Smooth muscle cell of the umbilical artery (primary cell): ENCODE results near the gene TEX52. TPM values are rescaled to one million over a fixed set of nuclear protein-coding genes. Genes with fewer than 3 reads are reported as not detected.

Experiments used
- total RNA-seq: library from RNA; depleted of rRNA; stranded (reverse); fragments of >200 nt; gene quantifications from 2 replicates; pipeline ENCODE4 v1.2.3, GENCODE V29; 2014

Gene TEX52
- not detected in 2 replicates for total RNA-seq

DNA sequence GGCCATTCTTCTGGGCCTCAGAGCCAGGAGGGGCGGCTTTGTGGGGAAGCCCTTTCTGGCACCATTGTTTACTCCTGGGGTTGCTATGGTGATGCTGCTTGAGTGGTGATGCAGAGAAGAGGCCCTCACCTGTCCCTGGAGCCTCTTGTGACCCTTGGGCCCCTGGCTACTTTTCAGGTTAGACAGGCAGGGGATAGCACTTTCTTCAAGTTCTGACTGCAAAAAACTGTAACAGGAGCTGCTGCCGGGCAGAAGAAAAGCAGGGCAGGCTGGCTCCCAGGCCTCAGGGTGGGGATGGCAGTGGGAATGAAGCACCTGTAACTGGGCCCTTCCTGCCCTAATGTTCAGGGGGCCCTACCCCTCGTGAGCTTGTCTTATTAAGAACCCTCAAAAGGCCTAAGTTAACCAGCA, at the start of gene TEX52:
TEX52 (minus strand) TSS at position 19 of the 411 bp plus-strand sequence; CDS start at position 6, 13 bp downstream.

DNA sequence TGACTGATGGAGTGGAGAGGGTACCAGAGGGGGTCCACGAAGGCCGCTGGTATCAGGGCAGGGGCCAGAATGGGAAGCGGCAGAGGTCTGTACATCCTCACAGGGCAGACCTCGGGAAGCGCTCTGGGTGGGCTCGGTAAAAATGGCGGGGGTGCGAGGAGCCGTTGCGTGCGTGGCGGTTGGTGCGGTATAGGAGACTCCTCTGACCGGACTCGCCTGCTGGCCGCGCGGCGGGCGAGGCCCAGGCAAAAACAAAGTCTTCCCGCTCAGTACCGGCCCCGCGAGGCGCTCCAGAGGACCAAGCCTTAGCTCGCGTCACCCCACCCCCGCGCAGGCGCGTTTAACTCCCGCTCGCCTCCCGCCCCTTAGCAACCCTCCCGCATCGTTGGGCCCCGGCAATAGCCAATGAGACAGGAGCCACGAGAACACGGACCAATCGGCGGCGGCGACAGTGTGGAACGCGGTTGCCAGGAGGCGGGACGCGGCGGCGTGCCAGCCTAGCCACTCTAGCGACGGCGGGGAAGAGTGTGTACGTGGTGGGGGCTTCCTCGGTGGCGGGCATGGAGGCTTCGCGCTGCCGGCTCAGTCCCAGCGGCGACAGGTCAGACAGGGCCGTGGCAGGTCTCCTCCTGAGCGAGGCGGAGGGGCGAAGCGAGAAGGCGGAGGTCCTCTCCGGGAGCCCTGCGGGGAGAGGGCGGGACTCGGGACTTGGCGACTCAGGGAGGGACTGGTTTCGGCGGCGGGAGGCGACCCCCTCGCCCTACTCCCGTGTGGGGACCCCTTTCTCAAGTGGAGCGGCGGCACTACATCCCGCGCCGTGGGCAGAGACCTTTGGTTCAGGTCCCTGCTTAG, 33.8 kb upstream of the TEX52 start, which contains the start of gene TULP3:
TULP3 (plus strand) TSS at position 504 of the 852 bp plus-strand sequence; CDS start at position 561, 57 bp downstream.

DNA sequence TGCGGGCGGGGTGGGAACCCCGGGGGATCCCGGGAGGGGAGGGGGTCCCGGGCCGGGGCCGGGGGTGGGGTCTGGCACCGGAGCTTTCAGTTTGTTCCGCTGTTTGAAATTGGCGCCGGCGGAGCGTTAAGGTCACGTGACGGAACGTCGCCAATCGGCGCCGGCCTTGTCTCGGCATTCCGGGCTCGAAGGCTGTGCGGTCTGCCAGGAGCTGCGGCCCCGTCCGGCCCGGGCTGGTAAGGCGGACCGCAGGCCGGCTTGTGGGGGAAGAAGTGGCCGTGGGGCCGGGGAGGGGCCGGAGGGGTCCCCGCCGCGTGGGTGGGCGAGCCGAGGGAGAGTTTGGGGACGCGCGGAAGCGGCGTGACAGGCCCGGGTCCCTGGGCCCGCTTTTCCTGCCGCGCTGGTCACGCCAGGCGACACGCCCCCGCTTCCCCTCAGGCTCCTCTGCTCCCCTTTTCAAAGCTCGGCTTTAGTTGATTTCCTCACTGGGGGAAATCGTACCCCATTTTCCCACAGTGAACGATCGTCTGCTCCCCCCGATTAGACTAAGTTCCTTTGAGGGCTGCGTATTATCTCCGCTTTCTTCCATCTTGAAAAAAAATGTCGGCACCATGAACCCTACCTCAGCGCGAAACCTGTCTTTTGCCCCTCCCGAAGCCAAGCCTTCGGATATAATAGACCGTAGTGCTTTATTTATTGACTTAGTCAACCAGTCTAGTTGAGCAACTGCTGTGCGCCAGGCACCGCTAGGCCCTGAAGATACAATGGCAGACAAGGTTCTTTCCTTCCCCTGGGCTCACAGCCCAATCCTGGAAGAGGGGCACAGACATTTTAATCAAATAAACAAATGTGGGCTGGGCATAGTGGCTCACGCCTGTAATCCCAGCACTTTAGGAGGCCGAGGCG, 20.5 kb upstream of the TEX52 start, which contains the start of the genes FOXM1 and RHNO1:
FOXM1 (minus strand) TSS at position 128 of the 906 bp plus-strand sequence. CDS start 2,696 bp downstream, outside the sequence.
RHNO1 (plus strand) TSS at position 177 of the 906 bp plus-strand sequence. CDS start 8,144 bp downstream, outside the sequence.

DNA sequence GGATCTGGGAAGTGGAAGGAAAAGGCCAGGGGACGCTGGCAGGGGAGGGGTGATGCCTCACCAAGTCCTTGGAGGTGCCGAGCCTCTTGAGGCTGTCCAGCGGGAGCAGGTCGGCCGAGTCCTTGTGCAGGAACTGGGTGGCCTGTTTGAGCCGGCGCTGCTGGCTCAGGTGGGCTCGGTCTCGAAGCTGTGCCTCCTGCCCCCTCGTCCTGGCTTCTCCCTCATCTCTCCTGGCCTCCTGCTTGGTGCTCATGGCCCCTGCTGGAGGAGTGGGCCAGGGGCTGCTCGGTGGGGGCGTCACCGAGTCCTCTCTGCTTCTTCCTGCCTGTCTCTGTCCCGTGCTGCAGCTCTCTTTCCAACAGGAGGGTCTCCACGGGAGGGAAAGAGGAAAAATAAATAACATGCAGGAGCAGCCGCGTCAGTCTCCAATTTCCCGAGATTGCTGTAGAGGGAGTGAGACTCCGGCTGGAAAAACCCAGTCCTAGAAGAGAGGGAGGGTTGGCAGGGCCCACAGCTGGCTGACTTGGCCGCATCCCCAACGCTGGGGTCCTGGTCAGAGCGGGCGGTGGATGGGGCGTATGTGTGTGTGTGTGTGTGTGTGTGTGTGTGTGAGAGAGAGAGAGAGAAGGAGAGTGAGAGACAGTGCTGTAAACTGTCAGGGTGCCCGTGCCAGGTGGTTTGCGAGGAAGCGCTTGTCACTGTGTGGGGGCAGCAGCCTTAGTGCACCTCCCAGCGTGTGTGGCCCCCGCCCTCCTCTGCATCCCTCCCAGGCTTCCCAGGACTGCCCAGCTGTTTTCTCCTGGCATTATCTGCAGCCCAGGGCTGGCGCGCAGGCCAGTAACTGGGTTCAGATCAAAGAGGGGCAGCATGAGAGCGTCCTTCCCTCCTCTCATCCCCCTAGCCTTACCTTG, 22.0 kb downstream of the TEX52 start, which contains the start of gene NRIP2:
NRIP2 (minus strand) TSS at position 455 of the 911 bp plus-strand sequence; CDS start at position 403, 52 bp downstream.

DNA sequence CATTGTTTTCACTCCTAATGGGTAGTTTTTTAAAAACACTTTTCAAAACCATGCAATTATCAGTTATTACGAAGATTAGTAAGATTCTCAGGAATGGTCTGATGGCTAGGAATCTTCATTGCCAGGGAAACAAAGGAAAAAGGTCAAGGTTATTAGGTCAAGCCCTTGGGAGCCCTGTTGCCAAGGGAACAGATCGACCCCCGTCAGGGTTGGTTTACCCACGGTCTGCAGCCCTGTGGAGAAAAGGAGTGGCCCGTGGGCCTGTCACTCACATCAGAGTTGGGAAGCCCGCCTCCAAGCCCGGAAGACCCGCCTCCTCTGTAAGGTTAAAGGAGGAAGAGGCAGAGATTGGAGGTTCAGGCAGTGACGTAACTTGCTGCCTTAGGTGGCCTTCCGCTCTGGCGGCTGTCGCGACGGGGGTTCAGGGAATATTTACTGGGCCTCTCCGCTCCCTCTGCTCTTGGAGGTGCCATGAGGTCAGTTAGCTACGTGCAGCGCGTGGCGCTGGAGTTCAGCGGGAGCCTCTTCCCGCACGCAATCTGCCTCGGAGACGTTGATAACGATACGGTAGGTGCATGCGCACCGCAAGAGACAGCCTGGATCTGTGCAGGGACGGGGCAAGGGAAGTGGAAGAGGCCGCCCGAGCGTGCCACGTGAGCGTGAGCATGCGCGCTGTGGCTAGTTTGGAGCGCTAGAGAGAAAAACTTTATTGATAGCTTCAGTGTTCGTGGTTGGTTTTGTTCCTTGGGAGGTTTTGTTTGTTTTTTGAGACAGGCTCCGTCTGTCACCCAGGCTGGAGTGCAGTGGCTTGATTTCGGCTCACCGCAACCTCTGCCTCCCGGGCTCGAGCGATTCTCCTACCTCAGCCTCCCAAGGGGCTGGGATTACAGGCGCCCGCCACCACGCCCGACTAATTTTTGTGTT, 44.3 kb downstream of the TEX52 start, which contains the start of gene ITFG2:
ITFG2 (plus strand) TSS at position 379 of the 924 bp plus-strand sequence; CDS start at position 472, 93 bp downstream.

Other genes with a start within 250 kb of the TEX52 start
- gene FKBP4, start 62.1 kb downstream of the TEX52 start, total RNA-seq, result 64.1 and 100 TPM in 2 replicates
- gene ITFG2, start 44.4 kb downstream of the TEX52 start, total RNA-seq, result 13.7 and 15.0 TPM in 2 replicates
- not detected in 2 replicates for gene NRIP2, start 22.0 kb downstream of the TEX52 start, total RNA-seq
- gene FOXM1, start 20.1 kb upstream of the TEX52 start, total RNA-seq, result 1.2 and 9.9 TPM in 2 replicates
- 16.1 and 17.2 TPM in 2 replicates for gene RHNO1, start 20.2 kb upstream of the TEX52 start, total RNA-seq
- 14.6 and 23.1 TPM in 2 replicates for gene TULP3, start 33.9 kb upstream of the TEX52 start, total RNA-seq
- gene TEAD4, start 102.4 kb upstream of the TEX52 start, total RNA-seq, result 3.6 and 6.8 TPM in 2 replicates
- gene TSPAN9, start 220.3 kb upstream of the TEX52 start, total RNA-seq, result 49.6 and 121 TPM in 2 replicates